ENCODE measurements around the gene UBE2R2. TPM values are rescaled to one million over a fixed set of nuclear protein-coding genes. Genes with fewer than 3 reads are reported as not detected.
"Not testable (repeated sequence)": the region's sequence is repeated elsewhere in the genome, so short reads cannot be mapped to it uniquely, and the experiment has no call there.

The UBE2R2 gene
- polyA plus RNA-seq (2013, experiment 1 of 4), result 116 TPM
- 124 TPM for polyA plus RNA-seq (2013, experiment 2 of 4)
- 76.1 TPM for polyA plus RNA-seq (2013, experiment 3 of 4)
- 90.5 TPM for polyA plus RNA-seq (2013, experiment 4 of 4)

DNA sequence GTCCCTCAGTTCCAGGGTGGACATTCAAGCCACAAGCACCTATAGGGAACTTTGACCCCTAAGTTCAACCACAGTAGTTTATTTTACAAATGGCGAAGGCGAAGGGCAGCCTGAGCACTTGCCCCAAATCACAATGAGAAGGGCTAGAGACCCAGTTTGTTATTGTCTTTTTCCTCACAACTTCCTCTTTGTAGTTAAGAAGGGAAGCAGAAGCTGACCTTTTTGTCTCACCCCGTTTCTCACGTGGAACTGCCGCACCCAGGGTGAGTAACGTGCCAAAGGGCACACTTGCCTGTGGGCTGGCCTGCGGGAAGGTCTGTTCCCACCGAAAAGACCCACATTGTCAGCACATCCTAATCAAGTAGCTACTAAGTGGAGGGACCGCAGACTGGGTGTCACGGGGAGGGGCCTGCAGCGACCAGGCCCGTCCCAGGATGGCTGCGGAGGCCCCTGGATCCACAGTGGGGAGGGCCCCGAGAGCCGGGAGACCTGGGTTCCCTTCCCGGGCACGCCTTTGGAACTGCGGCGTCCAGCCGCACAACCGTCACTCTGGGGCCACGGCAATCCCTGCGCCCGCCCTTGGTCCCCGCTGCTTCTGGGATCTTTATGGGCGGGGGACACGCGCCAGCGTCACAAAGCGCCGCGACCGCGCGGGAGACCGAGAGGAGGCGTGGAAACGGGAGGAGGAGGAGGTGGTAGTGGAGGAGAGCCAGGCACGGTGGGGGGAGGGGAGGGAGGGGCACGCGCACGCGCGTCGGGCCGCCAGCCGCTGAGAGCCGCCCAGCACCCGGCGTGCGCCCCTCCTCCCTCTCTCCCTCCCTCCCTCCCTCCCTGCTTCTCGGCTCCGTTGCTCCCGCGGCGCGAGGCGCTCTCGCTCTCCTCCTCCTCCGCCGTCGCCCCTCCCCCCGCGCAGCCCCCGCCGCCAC, at the start of gene UBE2R2:
Gene UBE2R2 (plus strand): TSS at position 834 of the 926 bp plus-strand sequence. CDS start 598 bp downstream, outside the sequence.
- WGBS, 2 experiments, result 5% methylated on average over 55 to 62 of the region's 66 CpGs
- Histone ChIP-seq H3K9me3 (ENCODE audit: control insufficient read depth, low read length) (no peaks in the 10 kb centered on the region), H3K4me3 (ENCODE audit: insufficient read depth, low read depth, low read length) (peak within 1 kb of the TSS; percentile 94), H3K27ac (ENCODE audit: insufficient read depth, low read depth, low read length, poor library complexity, severe bottlenecking) (peak within 1 kb of the TSS; percentile 97), H3K36me3 (ENCODE audit: control insufficient read depth, insufficient read depth, low read length) (no peaks in the 10 kb centered on the region), H3K4me1 (ENCODE audit: control insufficient read depth, insufficient read depth, low read length) (no peaks in the 10 kb centered on the region), H3K27me3 (ENCODE audit: control insufficient read depth, insufficient read depth, low read length, poor library complexity, severe bottlenecking) (no peaks in the 10 kb centered on the region)

GRCh38 chr9:33770156-33770880, 46.6 kb upstream of the UBE2R2 start:
- H3K27ac ChIP-seq (ENCODE audit: insufficient read depth, low read depth, low read length, poor library complexity, severe bottlenecking); H3K4me3 ChIP-seq (ENCODE audit: insufficient read depth, low read depth, low read length); H3K36me3 ChIP-seq (ENCODE audit: control insufficient read depth, insufficient read depth, low read length); H3K4me1 ChIP-seq (ENCODE audit: control insufficient read depth, insufficient read depth, low read length); H3K27me3 ChIP-seq (ENCODE audit: control insufficient read depth, insufficient read depth, low read length, poor library complexity, severe bottlenecking); H3K9me3 ChIP-seq (ENCODE audit: control insufficient read depth, low read length): not testable (repeated sequence)
- 93 to 98% methylated on average over 2 to 3 of the region's 3 CpGs for WGBS, 2 experiments

DNA sequence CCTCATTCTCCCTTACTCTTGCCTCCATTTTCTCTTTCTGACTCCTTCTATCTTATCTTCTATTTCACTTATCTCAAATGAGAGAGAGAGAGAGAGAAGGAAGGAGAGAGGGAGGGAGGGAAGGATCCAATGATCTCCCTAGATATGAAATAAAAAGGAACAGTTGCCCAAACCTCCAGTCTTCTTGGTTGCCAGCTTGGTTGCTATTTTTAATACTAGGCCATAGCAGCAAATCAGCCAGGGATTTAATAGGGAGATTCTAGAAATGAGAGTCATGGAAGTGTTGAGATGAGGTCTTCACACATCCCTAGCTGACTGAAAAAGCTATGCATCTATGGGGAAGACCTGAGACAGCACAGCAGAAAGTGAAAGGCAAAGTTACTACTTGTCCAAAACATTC, 43.8 kb upstream of the UBE2R2 start:
- not testable (repeated sequence) for H3K4me3 ChIP-seq (ENCODE audit: insufficient read depth, low read depth, low read length); H3K4me1 ChIP-seq (ENCODE audit: control insufficient read depth, insufficient read depth, low read length); H3K27me3 ChIP-seq (ENCODE audit: control insufficient read depth, insufficient read depth, low read length, poor library complexity, severe bottlenecking); H3K27ac ChIP-seq (ENCODE audit: insufficient read depth, low read depth, low read length, poor library complexity, severe bottlenecking); H3K36me3 ChIP-seq (ENCODE audit: control insufficient read depth, insufficient read depth, low read length); H3K9me3 ChIP-seq (ENCODE audit: control insufficient read depth, low read length)

GRCh38 chr9:33774074-33774659, 42.8 kb upstream of the UBE2R2 start:
- H3K27me3 ChIP-seq (ENCODE audit: control insufficient read depth, insufficient read depth, low read length, poor library complexity, severe bottlenecking); H3K27ac ChIP-seq (ENCODE audit: insufficient read depth, low read depth, low read length, poor library complexity, severe bottlenecking); H3K9me3 ChIP-seq (ENCODE audit: control insufficient read depth, low read length); H3K36me3 ChIP-seq (ENCODE audit: control insufficient read depth, insufficient read depth, low read length); H3K4me3 ChIP-seq (ENCODE audit: insufficient read depth, low read depth, low read length); H3K4me1 ChIP-seq (ENCODE audit: control insufficient read depth, insufficient read depth, low read length): not testable (repeated sequence)
- 87 to 96% methylated on average over 4 to 5 of the region's 5 CpGs for WGBS, 2 experiments

GRCh38 chr9:33776578-33776977, 40.4 kb upstream of the UBE2R2 start:
- H3K27ac ChIP-seq (ENCODE audit: insufficient read depth, low read depth, low read length, poor library complexity, severe bottlenecking), result no peak overlapping the region
- H3K27me3 ChIP-seq (ENCODE audit: control insufficient read depth, insufficient read depth, low read length, poor library complexity, severe bottlenecking), result no peaks in the 10 kb centered on the region
- H3K36me3 ChIP-seq (ENCODE audit: control insufficient read depth, insufficient read depth, low read length), result no peaks in the 10 kb centered on the region
- H3K4me3 ChIP-seq (ENCODE audit: insufficient read depth, low read depth, low read length), result no peak overlapping the region
- no peaks in the 10 kb centered on the region for H3K9me3 ChIP-seq (ENCODE audit: control insufficient read depth, low read length)
- H3K4me1 ChIP-seq (ENCODE audit: control insufficient read depth, insufficient read depth, low read length), result no peaks in the 10 kb centered on the region

- Histone ChIP-seq H3K27ac (ENCODE audit: insufficient read depth, low read depth, low read length, poor library complexity, severe bottlenecking) (no peak overlapping the region), H3K9me3 (ENCODE audit: control insufficient read depth, low read length) (no peaks in the 10 kb centered on the region), H3K4me1 (ENCODE audit: control insufficient read depth, insufficient read depth, low read length) (no peaks in the 10 kb centered on the region), H3K36me3 (ENCODE audit: control insufficient read depth, insufficient read depth, low read length) (no peaks in the 10 kb centered on the region), H3K4me3 (ENCODE audit: insufficient read depth, low read depth, low read length) (no peak overlapping the region), H3K27me3 (ENCODE audit: control insufficient read depth, insufficient read depth, low read length, poor library complexity, severe bottlenecking) (no peaks in the 10 kb centered on the region)
- WGBS, 2 experiments, result 19 to 26% methylated on average over 4 to 6 of the region's 6 CpGs
These were observed 38.1 kb upstream of the UBE2R2 start for GRCh38 chr9:33778700-33779351.

DNA sequence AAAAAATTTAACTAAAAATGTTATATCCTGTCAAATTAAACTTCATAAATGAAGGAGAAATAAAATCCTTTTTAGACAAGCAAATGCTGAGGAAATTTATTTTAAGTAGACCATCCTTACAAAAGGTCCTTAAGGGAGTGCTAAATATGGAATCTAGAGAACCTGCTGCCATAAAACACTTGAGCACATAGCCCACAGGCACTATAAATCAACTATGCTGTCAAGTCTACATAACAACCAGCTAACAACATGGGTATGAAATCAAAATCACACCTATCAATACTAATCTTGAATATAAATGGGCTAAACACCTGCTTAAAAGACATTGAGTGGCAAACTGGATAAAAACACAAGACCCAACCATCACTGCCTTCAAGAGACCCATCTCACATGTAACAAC, 36.7 kb upstream of the UBE2R2 start:
- no peaks in the 10 kb centered on the region for H3K27me3 ChIP-seq (ENCODE audit: control insufficient read depth, insufficient read depth, low read length, poor library complexity, severe bottlenecking)
- no peaks in the 10 kb centered on the region for H3K36me3 ChIP-seq (ENCODE audit: control insufficient read depth, insufficient read depth, low read length)
- no peak overlapping the region for H3K27ac ChIP-seq (ENCODE audit: insufficient read depth, low read depth, low read length, poor library complexity, severe bottlenecking)
- no peaks in the 10 kb centered on the region for H3K9me3 ChIP-seq (ENCODE audit: control insufficient read depth, low read length)
- no peak overlapping the region for H3K4me3 ChIP-seq (ENCODE audit: insufficient read depth, low read depth, low read length)
- no peaks in the 10 kb centered on the region for H3K4me1 ChIP-seq (ENCODE audit: control insufficient read depth, insufficient read depth, low read length)

GRCh38 chr9:33781736-33782135, 35.2 kb upstream of the UBE2R2 start:
- no peaks in the 10 kb centered on the region for H3K27me3 ChIP-seq (ENCODE audit: control insufficient read depth, insufficient read depth, low read length, poor library complexity, severe bottlenecking)
- H3K4me3 ChIP-seq (ENCODE audit: insufficient read depth, low read depth, low read length), result no peak overlapping the region
- WGBS, 2 experiments, result 90 to 91% methylated on average over 1 of the region's 1 CpG
- no peak overlapping the region for H3K27ac ChIP-seq (ENCODE audit: insufficient read depth, low read depth, low read length, poor library complexity, severe bottlenecking)
- H3K4me1 ChIP-seq (ENCODE audit: control insufficient read depth, insufficient read depth, low read length), result no peaks in the 10 kb centered on the region
- no peaks in the 10 kb centered on the region for H3K9me3 ChIP-seq (ENCODE audit: control insufficient read depth, low read length)
- H3K36me3 ChIP-seq (ENCODE audit: control insufficient read depth, insufficient read depth, low read length), result no peaks in the 10 kb centered on the region

GRCh38 chr9:33782395-33783152, 34.4 kb upstream of the UBE2R2 start:
- H3K4me1 ChIP-seq (ENCODE audit: control insufficient read depth, insufficient read depth, low read length), result no peaks in the 10 kb centered on the region
- H3K36me3 ChIP-seq (ENCODE audit: control insufficient read depth, insufficient read depth, low read length), result no peaks in the 10 kb centered on the region
- no peaks in the 10 kb centered on the region for H3K27me3 ChIP-seq (ENCODE audit: control insufficient read depth, insufficient read depth, low read length, poor library complexity, severe bottlenecking)
- WGBS, 2 experiments, result 87 to 95% methylated on average over 3 of the region's 4 CpGs
- no peaks in the 10 kb centered on the region for H3K9me3 ChIP-seq (ENCODE audit: control insufficient read depth, low read length)
- no peak overlapping the region for H3K4me3 ChIP-seq (ENCODE audit: insufficient read depth, low read depth, low read length)
- no peak overlapping the region for H3K27ac ChIP-seq (ENCODE audit: insufficient read depth, low read depth, low read length, poor library complexity, severe bottlenecking)

Measured in ectodermal cell (in vitro differentiated cells).